Measurements from ENCODE around the gene SPIC. TPM values are rescaled to one million over a fixed set of nuclear protein-coding genes. Genes with fewer than 3 reads are reported as not detected.
"Not testable (repeated sequence)": the region's sequence is repeated elsewhere in the genome, so short reads cannot be mapped to it uniquely, and the experiment has no call there.

Gene SPIC
- total RNA-seq = 0.40 TPM

- intact Hi-C loops (cut with DNase I) = no loop called here
- no peak for DNase-seq (ENCODE audit: low spot score)
- ATAC-seq = no peak
Measured at GRCh38 chr12:101474711-101475386, at the start of gene SPIC. Gene SPIC, plus strand, starts transcription at chr12:101475336. Its CDS starts 1,569 bp downstream, at chr12:101476905.

- intact Hi-C loops (cut with DNase I) = no loop called here
- ATAC-seq (no peak), DNase-seq (ENCODE audit: low spot score) (no peak)
Measured at GRCh38 chr12:101430456-101430855, 44.7 kb upstream of the SPIC start.

GRCh38 chr12:101436136-101436535, 39.0 kb upstream of the SPIC start:
- no peak for DNase-seq (ENCODE audit: low spot score)

GRCh38 chr12:101439236-101439635, 35.9 kb upstream of the SPIC start:
- no peak for DNase-seq (ENCODE audit: low spot score)
- intact Hi-C loops (cut with DNase I) = no loop called here
- no peak for ATAC-seq

More at GRCh38 chr12:101436136-101436535, 39.0 kb upstream of the SPIC start:
- no peak for ATAC-seq
- intact Hi-C loops (cut with DNase I) = no loop called here

- intact Hi-C loops (cut with DNase I) = no loop called here
Measured at GRCh38 chr12:101441461-101442224, 33.5 kb upstream of the SPIC start.

GRCh38 chr12:101455685-101456084, 19.5 kb upstream of the SPIC start:
- intact Hi-C loops (cut with DNase I) = no loop called here
- peak; percentile 10 for ATAC-seq
- no peak for DNase-seq (ENCODE audit: low spot score)

More at GRCh38 chr12:101441461-101442224, 33.5 kb upstream of the SPIC start:
- DNase-seq (ENCODE audit: low spot score) (no peak), ATAC-seq (no peak)

- ATAC-seq = peak; percentile 56
- intact Hi-C loops (cut with DNase I) = no loop called here
- no peak for DNase-seq (ENCODE audit: low spot score)
Measured at GRCh38 chr12:101459642-101460346, 15.3 kb upstream of the SPIC start.

GRCh38 chr12:101468948-101469347, 6.2 kb upstream of the SPIC start:
- no peak for DNase-seq (ENCODE audit: low spot score)
- intact Hi-C loops (cut with DNase I) = no loop called here
- ATAC-seq = no peak

GRCh38 chr12:101470939-101471338, 4.2 kb upstream of the SPIC start:
- intact Hi-C loops (cut with DNase I) = no loop called here
- DNase-seq (ENCODE audit: low spot score) = no peak
- ATAC-seq = no peak

GRCh38 chr12:101471878-101472277, 3.3 kb upstream of the SPIC start:
- ATAC-seq; intact Hi-C loops (cut with DNase I); DNase-seq (ENCODE audit: low spot score): not testable (repeated sequence)

- intact Hi-C loops (cut with DNase I) = no loop called here
- ATAC-seq (no peak), DNase-seq (ENCODE audit: low spot score) (no peak)
Measured at GRCh38 chr12:101474248-101474647, 888 bp upstream of the SPIC start.

GRCh38 chr12:101475751-101476305, 692 bp downstream of the SPIC start:
- DNase-seq (ENCODE audit: low spot score) (no peak), ATAC-seq (no peak)
- intact Hi-C loops (cut with DNase I) = no loop called here

- intact Hi-C loops (cut with DNase I) = no loop called here
- no peak for DNase-seq (ENCODE audit: low spot score)
- ATAC-seq = no peak
Measured at GRCh38 chr12:101480849-101481248, 5.7 kb downstream of the SPIC start.

GRCh38 chr12:101485021-101485420, 9.9 kb downstream of the SPIC start:
- DNase-seq (ENCODE audit: low spot score) (no peak), ATAC-seq (no peak)
- intact Hi-C loops (cut with DNase I) = no loop called here

- intact Hi-C loops (cut with DNase I) = no loop called here
- ATAC-seq (no peak), DNase-seq (ENCODE audit: low spot score) (no peak)
Measured at GRCh38 chr12:101488469-101488868, 13.3 kb downstream of the SPIC start.

- no peak for ATAC-seq
- DNase-seq (ENCODE audit: low spot score) = no peak
- intact Hi-C loops (cut with DNase I) = no loop called here
Measured at GRCh38 chr12:101490286-101490920, 15.3 kb downstream of the SPIC start.

GRCh38 chr12:101491329-101491728, 16.2 kb downstream of the SPIC start:
- peak; percentile 52 for ATAC-seq
- intact Hi-C loops (cut with DNase I) = no loop called here
- no peak for DNase-seq (ENCODE audit: low spot score)

GRCh38 chr12:101493556-101493955, 18.4 kb downstream of the SPIC start:
- no peak for DNase-seq (ENCODE audit: low spot score)
- intact Hi-C loops (cut with DNase I) = no loop called here
- no peak for ATAC-seq

GRCh38 chr12:101498252-101498651, 23.1 kb downstream of the SPIC start:
- ATAC-seq (no peak), DNase-seq (ENCODE audit: low spot score) (no peak)
- intact Hi-C loops (cut with DNase I) = no loop called here

All from sciatic nerve (tissue), 2 donors.